Gastroesophageal sphincter (tissue), 3 donors: ENCODE data around the gene LHX2.

Experiments used
- CTCF ChIP-seq, 4 experiments: fragments of 200-600 bp in 2 of 4; fragments of 450-650 bp in 2 of 4; sonication (generic) in 1 of 4; IDR thresholded peaks; one replicate each; pipeline ENCODE4 v1.5.1; 2017 to 2019; ENCODE audit warnings: antibody characterized with exemption in 4 of 4, mild to moderate bottlenecking in 2 of 4, moderate library complexity in 2 of 4
- EP300 ChIP-seq: sonication (generic); formaldehyde crosslinking; IDR thresholded peaks from one replicate; pipeline ENCODE4 v1.6.1; 2017; ENCODE audit warnings: antibody characterized with exemption, mild to moderate bottlenecking
- POLR2A ChIP-seq, 2 donors: fragments of 450-650 bp; IDR thresholded peaks; one replicate each; pipeline ENCODE4 v1.6.1; 2017; ENCODE audit warnings: antibody characterized with exemption in 2 of 2, mild to moderate bottlenecking in 2 of 2, moderate library complexity in 1 of 2
- POLR2AphosphoS5 ChIP-seq: sonication (generic); formaldehyde crosslinking; IDR thresholded peaks from one replicate; pipeline ENCODE4 v1.6.1; 2017; ENCODE audit warnings: antibody characterized with exemption

GRCh38 chr9:124014211-124014955 lies 2.8 kb downstream of the LHX2 start:
- TF ChIP-seq CTCF (IDR thresholded peaks at IDR 0.05) (no peak), POLR2A (IDR thresholded peaks at IDR 0.05) (no peak), POLR2AphosphoS5 (no peak), EP300 (no peak)
